GM12865 (cell line): Measurements from ENCODE around the gene BMERB1.
"Not testable (repeated sequence)": the region's sequence is repeated elsewhere in the genome, so short reads cannot be mapped to it uniquely, and the experiment has no call there.

Experiments
- DNase-seq: peaks from one replicate; pipeline ENCODE4 v3.0.0; 2010; ENCODE audit warnings: low read depth
- H3K4me3 ChIP-seq: 2 replicates; pipeline ENCODE4 v1.5.1; 2011; ENCODE audit warnings: mild to moderate bottlenecking, low read depth, low read length, control low read depth
- TF ChIP-seq, protein P1 (sequence below): IDR thresholded peaks from 2 replicates; pipeline ENCODE4 v1.5.1; 2011; ENCODE audit warnings: low read length, control low read depth, low read depth, inconsistent platforms; ENCODE audit not compliant: insufficient read depth; ENCODE audit errors: missing control alignments

Gene BMERB1

DNA sequence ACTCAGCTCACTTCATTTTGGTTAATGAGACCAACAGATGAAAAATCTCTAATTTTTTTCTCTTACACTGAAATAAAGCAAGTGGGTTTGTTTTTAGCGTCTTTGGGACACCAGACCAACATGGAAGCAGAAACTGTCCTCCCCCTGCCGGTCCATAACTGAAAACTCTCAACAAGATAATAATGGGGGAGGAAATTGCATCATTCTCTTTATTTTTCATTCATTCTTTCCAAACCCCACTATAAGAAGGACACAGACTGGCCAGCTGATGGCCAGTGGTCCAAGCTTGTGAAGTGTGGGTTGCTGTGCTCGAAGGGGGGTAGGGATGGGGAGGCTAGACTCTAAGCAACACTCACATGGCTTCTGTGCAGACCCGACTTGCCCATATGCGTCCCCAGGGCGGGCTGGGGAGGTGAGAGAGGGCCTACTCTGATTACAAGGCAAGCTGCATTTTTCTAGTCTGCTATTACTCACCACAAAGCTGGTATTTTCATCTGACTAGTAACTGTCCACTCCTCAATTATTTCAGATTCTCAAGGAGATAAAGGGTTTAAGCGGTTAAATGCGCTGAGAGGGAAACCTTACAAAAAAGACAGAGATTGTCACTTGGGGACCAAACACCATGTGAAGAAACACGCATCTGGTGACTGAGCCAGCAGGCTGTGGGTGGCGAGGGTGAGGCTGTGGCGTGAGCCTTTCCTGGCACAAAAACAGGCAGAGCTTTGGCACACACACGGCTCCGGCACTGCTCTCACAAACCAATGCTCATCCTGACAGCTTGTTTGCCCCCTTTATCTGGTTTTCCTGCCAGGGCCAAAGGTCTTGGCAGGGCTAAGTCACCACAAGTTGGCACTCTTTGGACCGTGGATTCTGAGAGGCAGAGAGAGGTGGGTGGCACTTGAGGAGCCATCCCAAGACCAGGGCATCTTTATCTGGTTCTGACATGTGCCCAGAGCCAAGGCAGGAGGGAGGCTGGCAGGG, 170.4 kb downstream of the BMERB1 start:
- no peak overlapping the region for H3K4me3 ChIP-seq
- no peak for DNase-seq
- TF ChIP-seq, protein P1, sequence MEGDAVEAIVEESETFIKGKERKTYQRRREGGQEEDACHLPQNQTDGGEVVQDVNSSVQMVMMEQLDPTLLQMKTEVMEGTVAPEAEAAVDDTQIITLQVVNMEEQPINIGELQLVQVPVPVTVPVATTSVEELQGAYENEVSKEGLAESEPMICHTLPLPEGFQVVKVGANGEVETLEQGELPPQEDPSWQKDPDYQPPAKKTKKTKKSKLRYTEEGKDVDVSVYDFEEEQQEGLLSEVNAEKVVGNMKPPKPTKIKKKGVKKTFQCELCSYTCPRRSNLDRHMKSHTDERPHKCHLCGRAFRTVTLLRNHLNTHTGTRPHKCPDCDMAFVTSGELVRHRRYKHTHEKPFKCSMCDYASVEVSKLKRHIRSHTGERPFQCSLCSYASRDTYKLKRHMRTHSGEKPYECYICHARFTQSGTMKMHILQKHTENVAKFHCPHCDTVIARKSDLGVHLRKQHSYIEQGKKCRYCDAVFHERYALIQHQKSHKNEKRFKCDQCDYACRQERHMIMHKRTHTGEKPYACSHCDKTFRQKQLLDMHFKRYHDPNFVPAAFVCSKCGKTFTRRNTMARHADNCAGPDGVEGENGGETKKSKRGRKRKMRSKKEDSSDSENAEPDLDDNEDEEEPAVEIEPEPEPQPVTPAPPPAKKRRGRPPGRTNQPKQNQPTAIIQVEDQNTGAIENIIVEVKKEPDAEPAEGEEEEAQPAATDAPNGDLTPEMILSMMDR, result no peak

DNA sequence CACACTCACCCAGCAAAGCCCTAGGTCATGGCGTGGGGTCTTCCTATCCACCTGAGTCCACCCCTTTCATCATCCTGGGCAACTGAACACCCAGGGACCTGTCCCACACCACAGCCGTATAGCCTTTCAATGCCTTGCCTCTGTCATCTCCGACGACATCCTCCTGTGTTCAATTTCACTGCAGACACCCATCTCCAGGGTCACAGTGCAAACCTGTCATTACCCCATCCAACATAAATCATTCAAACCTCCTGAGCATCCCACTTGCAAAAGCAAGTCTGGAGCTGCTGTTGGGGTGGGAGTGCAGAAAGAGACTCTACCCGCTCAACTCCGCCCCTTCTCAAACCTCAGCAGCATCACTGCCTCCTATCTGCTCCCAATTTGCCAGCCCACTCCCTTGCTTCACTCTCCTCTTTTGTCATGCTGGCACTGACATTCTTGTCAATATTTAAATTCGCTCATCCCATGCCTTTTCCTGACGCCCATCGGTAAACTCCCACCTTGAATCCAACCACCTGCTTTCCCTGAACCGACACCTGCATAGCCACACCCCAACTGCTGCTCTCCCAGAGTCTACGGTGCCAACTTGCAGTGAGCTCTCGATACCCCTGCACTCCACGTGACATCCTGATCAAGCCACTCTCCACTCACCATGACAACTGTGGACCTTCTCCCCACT, 171.6 kb downstream of the BMERB1 start:
- H3K4me3 ChIP-seq, result no peak overlapping the region
- TF ChIP-seq, protein P1, result no peak
- no peak for DNase-seq

DNA sequence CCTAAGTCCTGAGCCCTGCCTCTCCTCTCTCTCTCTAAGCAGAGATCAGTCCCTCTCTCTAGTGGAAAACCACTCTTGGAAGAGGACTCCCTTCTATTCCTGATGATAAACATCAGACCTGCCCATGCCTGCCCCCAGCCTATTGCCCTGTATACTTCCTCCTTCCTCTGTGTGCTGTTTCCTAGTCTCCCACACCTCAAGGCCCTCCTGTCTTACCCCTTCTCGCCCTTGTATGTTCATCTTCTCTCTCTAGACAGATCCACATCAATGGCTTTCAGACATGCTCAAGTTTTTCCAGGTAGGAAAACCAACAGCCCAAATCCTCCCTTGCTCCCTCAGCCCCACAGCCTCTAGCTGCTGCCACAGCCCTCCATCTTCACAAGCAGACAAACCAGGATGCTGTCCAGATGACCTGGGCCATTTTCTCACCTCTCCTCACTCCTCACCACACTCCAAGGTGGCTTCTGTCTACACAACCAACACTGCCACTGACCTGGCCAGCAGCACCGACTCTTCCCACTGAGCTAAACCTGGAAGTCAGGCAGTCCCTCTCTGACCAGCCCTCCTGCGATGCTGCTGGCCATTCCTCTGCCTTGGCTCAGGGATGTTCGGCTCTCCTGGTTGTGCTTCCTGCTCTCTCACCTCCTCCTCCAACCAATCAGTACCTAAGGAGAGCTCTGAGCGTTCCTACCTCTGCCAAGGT, 172.3 kb downstream of the BMERB1 start:
- H3K4me3 ChIP-seq, result no peak overlapping the region
- TF ChIP-seq, protein P1, result no peak
- no peak for DNase-seq

DNA sequence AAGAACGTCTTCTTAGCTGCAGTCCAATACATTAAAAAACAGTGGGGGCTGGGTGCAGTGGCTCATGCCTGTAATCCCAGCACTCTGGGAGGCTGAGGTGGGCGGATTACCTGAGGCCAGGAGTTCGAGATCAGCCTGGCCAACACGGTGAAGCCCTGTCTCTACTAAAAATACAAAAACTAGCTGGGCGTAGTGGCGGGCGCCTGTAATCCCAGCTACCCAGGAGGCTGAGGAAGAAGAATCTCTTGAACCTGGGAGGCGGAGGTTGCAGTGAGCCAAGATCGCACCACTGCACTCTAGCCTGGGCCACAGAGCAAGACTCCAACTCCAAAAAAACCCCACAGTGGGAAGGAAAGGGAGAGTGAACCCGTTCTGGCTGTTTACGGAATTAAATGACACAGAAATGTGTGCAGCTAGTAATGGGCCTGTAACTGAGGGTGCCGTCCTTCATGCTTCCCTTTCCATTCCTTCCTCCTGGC, 172.9 kb downstream of the BMERB1 start:
- H3K4me3 ChIP-seq, DNase-seq: not testable (repeated sequence)

DNA sequence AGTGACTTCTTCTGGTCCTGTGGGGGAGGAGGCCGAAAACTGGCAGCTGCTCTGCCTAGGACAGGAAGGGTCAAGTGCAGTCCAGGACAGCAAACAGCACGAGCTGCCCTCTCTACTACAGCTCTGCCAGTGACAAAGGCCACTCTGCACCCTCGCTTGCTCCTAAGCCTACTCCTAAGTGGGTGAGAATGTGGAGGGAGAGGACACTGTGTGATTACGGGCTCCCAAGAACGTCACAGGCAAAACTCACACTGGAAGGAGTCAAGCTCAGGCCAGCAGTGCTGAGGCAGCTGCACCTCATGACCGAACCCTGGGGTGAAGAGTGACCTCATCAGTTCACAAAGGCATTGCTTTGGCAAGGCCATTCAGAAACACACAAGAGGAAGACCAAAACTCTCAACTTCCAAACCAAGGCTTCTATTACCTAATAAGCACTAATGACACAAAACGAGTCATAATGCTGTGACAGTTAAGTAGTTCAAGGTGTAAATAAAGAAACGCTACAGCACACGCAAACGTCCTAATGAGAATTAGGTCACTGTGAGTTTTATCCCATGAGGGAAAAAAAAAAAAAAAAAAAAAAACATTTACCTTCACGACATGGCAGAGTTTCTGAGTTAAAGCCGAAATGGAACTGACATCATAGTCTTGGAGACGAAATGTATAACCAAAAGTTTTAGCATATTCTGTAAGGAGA, 173.5 kb downstream of the BMERB1 start:
- no peak overlapping the region for H3K4me3 ChIP-seq
- TF ChIP-seq, protein P1, result no peak
- DNase-seq, result no peak

DNA sequence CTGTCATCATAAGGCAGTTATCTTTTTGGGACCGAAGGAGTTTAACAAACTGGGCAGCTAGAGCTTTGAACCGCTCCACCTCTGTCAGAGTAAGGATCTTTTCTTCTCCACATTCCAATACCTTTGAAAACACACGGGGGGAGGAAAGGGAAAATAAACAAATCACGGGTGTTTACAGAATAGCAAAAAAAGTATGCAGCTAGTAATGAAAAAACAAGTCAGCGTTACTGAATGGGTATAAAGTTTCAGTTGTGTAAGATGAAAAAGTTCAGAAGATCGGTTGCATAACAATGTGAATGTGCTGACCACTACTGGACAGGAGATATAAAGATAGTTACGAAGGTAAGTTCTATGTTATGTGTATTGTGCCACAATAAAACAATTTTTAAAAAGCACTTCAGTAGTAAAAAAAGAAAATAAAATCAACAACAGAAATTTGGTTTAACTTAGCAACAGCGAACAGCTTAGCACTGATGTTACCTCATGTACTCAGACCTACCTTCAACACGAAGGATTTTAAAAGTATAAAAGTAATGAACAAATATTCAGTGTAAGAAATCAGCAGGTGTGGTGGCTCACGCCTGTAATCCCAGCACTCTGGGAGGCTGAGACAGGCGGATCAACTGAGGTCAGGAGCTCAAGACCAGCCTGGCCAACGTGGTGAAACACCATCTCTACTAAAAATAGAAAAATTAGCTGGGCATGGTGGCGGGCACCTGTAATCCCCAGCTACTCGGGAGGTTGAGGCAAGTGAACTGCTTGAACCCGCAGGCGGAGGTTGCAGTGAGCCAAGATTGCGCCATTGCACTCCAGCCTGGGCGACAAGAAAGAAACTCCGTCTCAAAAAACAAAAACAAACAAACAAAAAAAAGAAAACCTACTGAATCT, 174.3 kb downstream of the BMERB1 start:
- no peak for DNase-seq
- no peak overlapping the region for H3K4me3 ChIP-seq
- TF ChIP-seq, protein P1, result no peak
